Midbrain (tissue), 1 donor: ENCODE data around the gene ZNF280C.
"Not testable (repeated sequence)": the region's sequence is repeated elsewhere in the genome, so short reads cannot be mapped to it uniquely, and the experiment has no call there.

Experiments used
- DNase-seq: peaks from one replicate; lab custom pipeline; 2025; lab: John Stamatoyannopoulos, UW

ZNF280C gene

DNA sequence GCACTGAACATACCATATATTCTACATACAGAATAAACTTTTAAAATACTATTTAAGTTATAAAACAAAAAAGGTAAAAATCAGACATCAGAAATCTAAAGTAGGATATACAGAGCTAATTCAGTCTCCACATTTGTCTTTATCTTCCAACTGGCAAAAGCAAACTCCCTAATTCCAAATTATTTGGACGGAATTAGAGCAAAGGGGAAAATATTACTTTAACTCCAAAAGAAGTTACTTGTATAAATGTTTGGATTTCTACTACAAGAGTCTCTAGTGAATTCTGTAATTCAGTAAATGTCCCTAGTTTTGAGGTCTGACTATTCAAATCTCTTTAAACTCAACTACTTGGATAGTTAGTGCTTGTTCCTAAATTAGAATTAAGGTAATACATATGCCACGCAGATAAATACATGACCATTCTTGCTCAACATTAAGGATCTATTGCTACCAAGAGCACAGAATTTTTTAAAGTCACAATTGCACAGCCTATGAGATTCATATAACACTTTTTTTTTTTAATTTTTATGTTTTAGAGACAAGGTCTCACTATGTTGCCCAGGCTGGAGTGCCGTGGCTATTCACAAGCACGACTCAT lies 7.3 kb downstream of the ZNF280C start:
- no peak for DNase-seq

DNA sequence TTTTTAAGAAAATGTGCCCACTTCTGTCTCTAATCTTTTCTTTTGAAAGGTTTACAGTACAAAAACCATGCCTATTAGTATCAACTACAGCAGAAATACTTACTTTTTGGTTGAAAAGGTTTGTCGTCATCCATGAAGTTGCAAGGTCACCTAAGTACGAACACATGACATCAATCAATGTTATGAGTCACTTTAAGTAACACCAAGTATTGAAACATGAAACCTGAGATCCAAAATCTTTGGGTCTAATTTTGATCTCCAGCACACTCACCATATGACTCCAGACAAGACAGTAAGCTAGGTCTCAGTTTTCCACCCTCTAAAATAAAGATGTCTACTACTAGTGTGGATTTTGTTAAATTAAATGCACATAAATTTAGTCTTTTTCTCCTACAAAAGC lies 8.4 kb downstream of the ZNF280C start:
- DNase-seq = no peak

- DNase-seq = no peak
Measured at GRCh38 chrX:130253916-130254315, 14.8 kb downstream of the ZNF280C start.

DNA sequence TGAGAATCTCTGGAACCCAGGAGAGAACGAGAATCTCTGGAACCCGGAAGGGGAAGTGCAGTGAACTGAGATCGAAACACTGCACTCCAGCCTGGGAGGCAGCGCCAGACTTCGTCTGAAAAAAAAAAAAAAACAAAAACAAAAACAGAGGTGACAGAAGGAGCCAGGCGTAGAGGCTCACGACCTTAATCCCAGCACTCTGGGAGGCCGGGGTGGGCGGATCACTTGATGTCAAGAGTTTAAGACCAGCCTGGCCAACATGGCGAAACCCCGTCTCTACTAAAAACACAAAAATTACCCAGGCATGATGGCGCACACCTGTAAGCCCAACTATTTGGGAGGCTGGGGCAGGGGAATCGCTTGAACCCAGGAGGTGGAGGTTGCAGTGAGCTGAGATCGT lies 17.0 kb downstream of the ZNF280C start:
- DNase-seq = no peak

GRCh38 chrX:130247996-130248395 lies 20.7 kb downstream of the ZNF280C start:
- no peak for DNase-seq

GRCh38 chrX:130246084-130246483 lies 22.6 kb downstream of the ZNF280C start:
- no peak for DNase-seq

- DNase-seq = no peak
Measured at GRCh38 chrX:130245441-130245840, 23.3 kb downstream of the ZNF280C start.

GRCh38 chrX:130231184-130231583 lies 37.5 kb downstream of the ZNF280C start:
- DNase-seq = not testable (repeated sequence)

- DNase-seq = no peak
Measured at GRCh38 chrX:130228871-130229270, 39.8 kb downstream of the ZNF280C start.

DNA sequence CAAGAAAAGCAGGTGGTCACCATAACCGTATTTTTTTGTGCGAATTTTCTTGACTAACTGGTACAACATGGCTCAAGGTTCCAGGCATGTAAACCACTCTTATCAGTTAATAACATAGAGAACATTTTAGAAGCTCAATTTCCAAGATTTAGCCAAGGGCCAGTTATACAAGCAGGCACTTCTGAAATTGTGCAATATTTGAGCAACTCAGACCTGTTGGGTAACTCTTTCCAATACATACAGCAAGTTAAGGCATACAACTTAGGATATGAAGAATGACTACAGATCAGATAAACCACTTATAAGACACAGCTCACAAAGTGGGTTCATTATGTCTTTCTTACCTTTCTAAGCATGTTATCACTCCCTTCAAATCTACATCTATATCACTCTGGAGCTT lies 43.9 kb downstream of the ZNF280C start:
- DNase-seq = no peak

DNA sequence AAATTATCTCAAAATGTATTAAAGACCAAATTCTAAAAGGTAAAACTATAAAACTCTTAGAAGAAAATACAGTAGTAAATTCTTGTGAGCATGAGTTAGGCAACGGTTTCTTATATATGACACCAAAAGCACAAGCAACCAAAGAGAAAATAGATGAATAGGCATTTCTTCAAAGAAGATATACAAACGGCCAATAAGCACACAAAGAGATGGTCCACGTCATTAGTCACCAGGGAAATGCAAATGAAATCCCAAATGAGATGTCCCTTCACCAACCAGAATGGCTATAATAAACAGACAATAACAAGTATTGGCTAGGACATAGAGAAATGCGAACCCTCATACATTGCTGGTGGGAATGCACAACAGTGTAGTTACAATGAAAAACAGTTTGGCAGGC lies 52.4 kb downstream of the ZNF280C start:
- DNase-seq = no peak

- DNase-seq = no peak
Measured at GRCh38 chrX:130213376-130213775, 55.3 kb downstream of the ZNF280C start.

GRCh38 chrX:130212371-130212770 lies 56.3 kb downstream of the ZNF280C start:
- DNase-seq = no peak

- DNase-seq = no peak
Measured at GRCh38 chrX:130211415-130212186, 57.1 kb downstream of the ZNF280C start.

DNA sequence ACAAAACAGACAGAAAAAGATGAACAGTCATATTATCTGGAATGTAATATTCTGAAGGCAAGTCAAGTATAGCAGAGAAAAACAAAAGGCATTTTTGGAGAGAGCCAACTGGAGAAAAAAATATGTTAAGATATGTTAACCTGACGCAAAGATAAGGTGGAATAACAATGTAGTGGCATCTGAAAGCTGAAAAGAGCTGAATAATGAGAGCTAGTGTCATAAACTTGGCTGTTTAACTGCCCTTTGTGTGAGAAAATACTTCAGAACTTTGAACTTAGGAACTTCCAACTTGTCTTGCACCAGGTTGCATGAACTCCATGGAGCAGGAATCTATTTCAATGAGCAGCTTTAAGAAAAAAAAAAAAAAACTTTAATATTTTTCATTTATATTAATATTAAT lies 64.1 kb downstream of the ZNF280C start:
- DNase-seq = no peak

DNA sequence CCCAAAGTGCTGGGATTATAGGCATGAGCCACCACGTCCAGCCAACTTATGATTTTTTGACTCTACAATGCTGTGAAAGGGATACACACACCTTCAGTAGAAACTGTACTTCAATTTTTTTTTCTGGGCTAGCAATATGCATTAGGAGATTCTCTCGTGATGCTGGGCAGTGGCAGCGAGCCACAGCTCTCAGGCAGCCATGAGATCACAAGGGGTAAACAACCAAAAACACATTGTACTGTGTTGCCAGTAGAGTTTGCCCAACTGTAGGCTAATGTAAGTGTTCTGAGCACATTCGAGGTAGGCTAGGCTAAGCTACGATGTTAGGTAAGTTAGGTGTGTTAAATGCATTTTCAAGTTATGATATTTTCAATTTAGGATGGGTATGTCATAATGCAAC lies 71.2 kb downstream of the ZNF280C start:
- DNase-seq = no peak

DNA sequence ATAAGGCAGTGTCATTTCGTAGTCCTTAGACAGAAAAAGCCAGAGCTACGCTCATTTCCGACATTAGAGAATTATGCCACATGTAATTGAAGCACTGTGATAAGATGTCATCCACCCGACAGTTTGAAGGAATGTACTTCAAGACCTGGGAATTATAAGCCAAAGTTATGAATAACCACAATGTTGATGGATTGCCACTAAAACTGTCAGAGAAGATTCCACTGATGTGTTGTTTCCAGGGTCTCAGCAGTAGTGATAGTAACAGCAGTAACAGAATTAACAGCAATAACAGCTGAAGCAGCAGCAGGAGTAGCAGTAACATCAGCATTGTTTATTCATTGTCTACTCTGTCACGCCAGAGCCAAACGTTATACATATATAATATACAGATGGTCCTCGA lies 72.2 kb downstream of the ZNF280C start:
- DNase-seq = no peak

- DNase-seq = no peak
Measured at GRCh38 chrX:130190801-130191200, 77.9 kb downstream of the ZNF280C start.

DNA sequence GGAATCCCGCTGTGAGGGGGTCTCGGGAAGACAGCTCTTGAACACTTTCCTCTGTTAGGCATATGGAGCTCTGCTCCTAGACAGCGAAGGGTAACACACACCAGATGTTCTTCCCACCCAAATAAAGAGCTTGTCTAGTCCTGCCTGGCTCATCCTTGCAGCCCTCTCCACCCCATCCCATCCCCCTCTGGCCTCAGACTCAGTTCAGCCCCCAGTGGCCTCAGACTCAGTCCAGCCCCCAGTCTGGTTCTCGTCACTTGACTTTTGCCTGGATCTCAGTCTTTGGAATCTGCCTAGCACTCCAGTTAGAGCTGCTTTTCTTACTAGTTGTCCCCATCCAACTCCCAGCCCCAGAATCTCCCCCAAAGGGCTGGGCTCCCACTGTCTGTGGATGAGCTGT lies 82.0 kb downstream of the ZNF280C start:
- no peak for DNase-seq

GRCh38 chrX:130184857-130185256 lies 83.8 kb downstream of the ZNF280C start:
- no peak for DNase-seq

DNA sequence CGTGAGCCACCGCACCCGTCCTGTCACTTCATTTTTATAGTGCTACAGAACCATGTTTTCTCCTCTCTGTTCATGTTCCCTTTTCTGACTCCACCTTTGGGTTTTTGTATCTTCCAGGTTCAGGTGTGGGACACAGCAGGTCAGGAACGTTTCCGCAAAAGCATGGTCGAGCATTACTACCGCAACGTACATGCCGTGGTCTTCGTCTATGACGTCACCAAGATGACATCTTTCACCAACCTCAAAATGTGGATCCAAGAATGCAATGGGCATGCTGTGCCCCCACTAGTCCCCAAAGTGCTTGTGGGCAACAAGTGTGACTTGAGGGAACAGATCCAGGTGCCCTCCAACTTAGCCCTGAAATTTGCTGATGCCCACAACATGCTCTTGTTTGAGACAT lies 84.5 kb downstream of the ZNF280C start:
- no peak for DNase-seq

- DNase-seq = no peak
Measured at GRCh38 chrX:130179579-130180215, 89.0 kb downstream of the ZNF280C start.

- no peak for DNase-seq
Measured at GRCh38 chrX:130179170-130179569, 89.5 kb downstream of the ZNF280C start.
